Keratinocyte (primary cell): ENCODE data around the gene RHCE. TPM values are rescaled to one million over a fixed set of nuclear protein-coding genes. Genes with fewer than 3 reads are reported as not detected.
"Not testable (repeated sequence)": the region's sequence is repeated elsewhere in the genome, so short reads cannot be mapped to it uniquely, and the experiment has no call there.

Source experiments
- DNase-seq: peaks from one replicate; pipeline ENCODE4 v3.0.0-alpha.2; 2011; ENCODE audit warnings: low read depth, missing footprints, low spot score
- FAIRE-seq: peaks from 2 replicates; lab custom pipeline; 2011; peaks lifted over from hg19 to GRCh38; lab: Jason Lieb, UNC
- H2AFZ ChIP-seq: 2 replicates; pipeline ENCODE4 v1.6.0; 2012; ENCODE audit warnings: low read length, control low read depth, inconsistent platforms; ENCODE audit not compliant: control insufficient read depth
- H3K27ac ChIP-seq: 2 replicates; pipeline ENCODE4 v1.5.1; 2011; ENCODE audit warnings: low read length; ENCODE audit not compliant: control insufficient read depth, insufficient read depth
- H3K27me3 ChIP-seq: 3 replicates; pipeline ENCODE4 v1.6.0; 2011; ENCODE audit warnings: low read length; ENCODE audit not compliant: control insufficient read depth, insufficient read depth; ENCODE audit errors: extremely low read depth
- H3K36me3 ChIP-seq, 2 experiments: 2 replicates in 1 of 2; 3 replicates in 1 of 2; pipeline ENCODE4 v1.5.1; 2011; ENCODE audit warnings: low read length in 2 of 2, mild to moderate bottlenecking in 1 of 2; ENCODE audit not compliant: control insufficient read depth in 2 of 2, insufficient read depth in 2 of 2; ENCODE audit errors: extremely low read depth in 1 of 2
- H3K4me1 ChIP-seq: 3 replicates; pipeline ENCODE4 v1.5.1; 2011; ENCODE audit warnings: low read length; ENCODE audit not compliant: control insufficient read depth, insufficient read depth; ENCODE audit errors: extremely low read depth
- H3K4me2 ChIP-seq: 3 replicates; pipeline ENCODE4 v1.6.0; 2011; ENCODE audit warnings: low read depth, low read length; ENCODE audit not compliant: control insufficient read depth, insufficient read depth; ENCODE audit errors: extremely low read depth
- H3K4me3 ChIP-seq, 3 experiments: fragments of 200-600 bp in 1 of 3; sonication (generic) in 1 of 3; 2 replicates in 2 of 3; 3 replicates in 1 of 3; pipeline ENCODE4 v1.5.1; 2011 to 2016; ENCODE audit warnings: low read length in 3 of 3, mild to moderate bottlenecking in 3 of 3, control low read depth in 2 of 3, inconsistent platforms in 1 of 3, low read depth in 1 of 3, mixed read lengths in 1 of 3, mixed run types in 1 of 3, moderate library complexity in 1 of 3; ENCODE audit not compliant: control insufficient read depth in 2 of 3, insufficient read depth in 2 of 3; ENCODE audit errors: extremely low read depth in 1 of 3
- H3K79me2 ChIP-seq: 2 replicates; pipeline ENCODE4 v1.6.0; 2012; ENCODE audit warnings: low read length; ENCODE audit not compliant: control insufficient read depth, insufficient read depth
- H3K9ac ChIP-seq: 3 replicates; pipeline ENCODE4 v1.6.0; 2011; ENCODE audit warnings: low read length; ENCODE audit not compliant: control insufficient read depth, insufficient read depth; ENCODE audit errors: extremely low read depth
- H3K9me1 ChIP-seq: 3 replicates; pipeline ENCODE4 v1.6.0; 2011; ENCODE audit warnings: low read length; ENCODE audit not compliant: control insufficient read depth, insufficient read depth; ENCODE audit errors: extremely low read depth
- H3K9me3 ChIP-seq: 2 replicates; pipeline ENCODE4 v1.5.1; 2012; ENCODE audit warnings: low read depth, low read length; ENCODE audit not compliant: control insufficient read depth
- H4K20me1 ChIP-seq: 3 replicates; pipeline ENCODE4 v1.6.0; 2011; ENCODE audit warnings: low read length; ENCODE audit not compliant: control insufficient read depth, insufficient read depth; ENCODE audit errors: extremely low read depth
- CTCF ChIP-seq, 3 experiments: IDR thresholded peaks in 1 of 3; conservative IDR thresholded peaks in 1 of 3; optimal IDR thresholded peaks in 1 of 3; 2 replicates in 2 of 3; 3 replicates in 1 of 3; pipeline versions ENCODE3 to v1.5.1; 2011; ENCODE audit warnings: low read length in 3 of 3, mild to moderate bottlenecking in 3 of 3, moderate library complexity in 2 of 3, control low read depth in 1 of 3, inconsistent platforms in 1 of 3; ENCODE audit not compliant: insufficient read depth in 2 of 3; ENCODE audit errors: extremely low read depth in 1 of 3
- EZH2 ChIP-seq: IDR thresholded peaks from one replicate; pipeline ENCODE4 v1.6.1; 2012; ENCODE audit warnings: inconsistent platforms, mild to moderate bottlenecking, low read length, moderate library complexity
- dilution Hi-C: fragments of 300-500 bp; cut with MboI; formaldehyde crosslinking; loops from one replicate; pipeline ENCODE4 v1.7.0; 2020; ENCODE audit warnings: low sequenced_read_pairs; ENCODE audit not compliant: extremely low pct_ligation_motif_present
- polyA plus RNA-seq, 5 experiments: library from polyadenylated mRNA; depleted of rRNA in 3 of 5; stranded (reverse) in 3 of 5; stranded (forward) in 1 of 5; unstranded in 1 of 5; fragments of >200 nt; gene quantifications; 1 replicate in 1 of 5; 2 replicates in 3 of 5; 3 replicates in 1 of 5; pipeline versions ENCODE4 v1.2.1 to v1.2.3, GENCODE V29; 2011 to 2012; ENCODE audit warnings: missing spikeins in 2 of 5, low read depth in 1 of 5, low replicate concordance in 1 of 5

Gene RHCE
- polyA plus RNA-seq, 1 donor (not counting 4 experiments of a cell fraction or from before 2014, with no cell fraction given) = 0.20 TPM

GRCh38 chr1:25392841-25393240 is 27.8 kb downstream of the RHCE start:
- dilution Hi-C loops = no loop called here
- H4K20me1 ChIP-seq = no peaks in the 10 kb centered on the region
- H3K4me3 ChIP-seq = no peak overlapping the region
- H3K9me1 ChIP-seq = no peaks in the 10 kb centered on the region
- H3K9ac ChIP-seq = no peak overlapping the region
- H2AFZ ChIP-seq = no peak overlapping the region
- no peaks in the 10 kb centered on the region for H3K36me3 ChIP-seq
- H3K9me3 ChIP-seq = no peaks in the 10 kb centered on the region
- no peaks in the 10 kb centered on the region for H3K79me2 ChIP-seq
- DNase-seq (no peak), FAIRE-seq (no peak)
- no peak for TF ChIP-seq EZH2
- TF ChIP-seq CTCF (optimal IDR thresholded peaks at IDR 0.05 in 1 of 3, IDR thresholded peaks at IDR 0.05 in 1 of 3, conservative IDR thresholded peaks at IDR 0.05 in 1 of 3; ENCODE audit: extremely low read depth in 1 of 3, insufficient read depth in 2 of 3, low read length in 3 of 3) = no peak
- H3K27ac ChIP-seq = no peak overlapping the region
- H3K27me3 ChIP-seq = no peaks in the 10 kb centered on the region
- no peak overlapping the region for H3K4me2 ChIP-seq
- H3K4me1 ChIP-seq = no peaks in the 10 kb centered on the region

DNA sequence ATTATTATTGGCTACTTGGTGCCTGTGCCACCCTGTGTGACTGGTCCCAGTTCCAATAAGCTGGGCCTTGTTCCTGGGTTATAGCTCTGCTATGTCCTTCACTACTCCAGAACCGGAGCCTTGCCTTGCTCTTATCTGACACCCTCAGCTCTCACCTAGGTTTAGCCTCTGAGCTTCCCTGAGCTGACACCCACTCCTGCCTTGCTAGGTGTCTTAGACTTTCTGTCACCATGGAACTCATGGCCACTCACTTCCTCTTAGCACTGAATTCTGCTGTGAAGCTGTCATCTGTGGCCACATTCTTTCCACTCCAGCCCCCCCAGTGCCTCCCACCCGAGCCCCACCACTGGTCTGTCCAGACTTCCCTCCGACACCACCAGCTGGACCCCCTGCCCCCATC is 30.9 kb downstream of the RHCE start:
- FAIRE-seq, DNase-seq, H3K4me1 ChIP-seq, H3K36me3 ChIP-seq, H3K79me2 ChIP-seq, H3K4me3 ChIP-seq, H3K4me2 ChIP-seq, H4K20me1 ChIP-seq, H3K27me3 ChIP-seq, H3K9me3 ChIP-seq, dilution Hi-C loops, H3K9me1 ChIP-seq, H3K9ac ChIP-seq, H2AFZ ChIP-seq, H3K27ac ChIP-seq: not testable (repeated sequence)

GRCh38 chr1:25388691-25389090 is 31.9 kb downstream of the RHCE start:
- H3K4me3 ChIP-seq, H3K9ac ChIP-seq, H3K9me3 ChIP-seq, H3K9me1 ChIP-seq, H3K4me2 ChIP-seq, H2AFZ ChIP-seq, H3K36me3 ChIP-seq, H3K27me3 ChIP-seq, H4K20me1 ChIP-seq, H3K4me1 ChIP-seq, dilution Hi-C loops, H3K79me2 ChIP-seq, H3K27ac ChIP-seq, DNase-seq, FAIRE-seq: not testable (repeated sequence)

- DNase-seq, H3K27ac ChIP-seq, H3K9ac ChIP-seq, H3K4me3 ChIP-seq, H3K9me3 ChIP-seq, H2AFZ ChIP-seq, H3K36me3 ChIP-seq, dilution Hi-C loops, FAIRE-seq, H3K4me1 ChIP-seq, H3K79me2 ChIP-seq, H3K4me2 ChIP-seq, H3K27me3 ChIP-seq, H3K9me1 ChIP-seq, H4K20me1 ChIP-seq: not testable (repeated sequence)
These were observed 33.5 kb downstream of the RHCE start for GRCh38 chr1:25387096-25387495.
